HEK293 (cell line): Measurements from ENCODE around the gene PLAGL2.
A peak's percentile ranks its signal among the peaks of the same experiment; 100 is the strongest.

Experiments
- CTCF ChIP-seq: fragments of 450-650 bp; formaldehyde crosslinking; IDR thresholded peaks from 2 replicates; pipeline ENCODE4 v1.5.1; 2016; ENCODE audit warnings: missing biosample characterization, missing genetic modification characterization
- GLI4 ChIP-seq: fragments of 450-650 bp; formaldehyde crosslinking; IDR thresholded peaks from 2 replicates; pipeline ENCODE4 v1.5.1; 2016; ENCODE audit warnings: missing biosample characterization, missing genetic modification characterization
- KLF16 ChIP-seq: fragments of 450-650 bp; formaldehyde crosslinking; IDR thresholded peaks from 2 replicates; pipeline ENCODE4 v1.5.1; 2017; ENCODE audit warnings: missing biosample characterization, missing genetic modification characterization
- PBX3 ChIP-seq: sonication (generic); formaldehyde crosslinking; IDR thresholded peaks from 2 replicates; pipeline ENCODE4 v1.8.1; 2022; ENCODE audit warnings: mild to moderate bottlenecking, moderate library complexity, missing genetic modification reagents
- TCF7L2 ChIP-seq: IDR thresholded peaks from 2 replicates; pipeline ENCODE4 v1.6.1; 2011; ENCODE audit warnings: low read depth, mild to moderate bottlenecking, inconsistent platforms, low read length, moderate library complexity, borderline replicate concordance
- YY1 ChIP-seq: fragments of 450-650 bp; formaldehyde crosslinking; IDR thresholded peaks from 2 replicates; pipeline ENCODE4 v1.5.1; 2018; ENCODE audit warnings: missing biosample characterization, missing genetic modification characterization
- ZFP69B ChIP-seq: fragments of 450-650 bp; formaldehyde crosslinking; IDR thresholded peaks from 2 replicates; pipeline ENCODE4 v1.5.1; 2016; ENCODE audit warnings: missing biosample characterization, missing genetic modification characterization
- ZNF121 ChIP-seq: fragments of 450-650 bp; formaldehyde crosslinking; IDR thresholded peaks from 2 replicates; pipeline ENCODE4 v1.5.1; 2016; ENCODE audit warnings: missing biosample characterization, missing genetic modification characterization
- ZNF18 ChIP-seq: fragments of 450-650 bp; formaldehyde crosslinking; IDR thresholded peaks from 2 replicates; pipeline ENCODE4 v1.5.1; 2016; ENCODE audit warnings: missing biosample characterization, missing genetic modification characterization
- ZNF398 ChIP-seq: fragments of 450-650 bp; formaldehyde crosslinking; IDR thresholded peaks from 2 replicates; pipeline ENCODE4 v1.5.1; 2017; ENCODE audit warnings: missing biosample characterization, missing genetic modification characterization
- ZNF501 ChIP-seq: fragments of 450-650 bp; formaldehyde crosslinking; IDR thresholded peaks from 2 replicates; pipeline ENCODE4 v1.5.1; 2016; ENCODE audit warnings: missing biosample characterization, missing genetic modification characterization
- ZNF555 ChIP-seq: fragments of 450-650 bp; formaldehyde crosslinking; conservative IDR thresholded peaks from 2 replicates; pipeline ENCODE4 v1.5.1; 2017; ENCODE audit warnings: missing biosample characterization, mild to moderate bottlenecking, missing genetic modification characterization, inconsistent platforms
- ZNF768 ChIP-seq: fragments of 450-650 bp; formaldehyde crosslinking; IDR thresholded peaks from 2 replicates; pipeline ENCODE4 v1.5.1; 2018; ENCODE audit warnings: missing biosample characterization, mild to moderate bottlenecking, missing genetic modification characterization
- ZNF791 ChIP-seq: fragments of 450-650 bp; formaldehyde crosslinking; IDR thresholded peaks from 2 replicates; pipeline ENCODE4 v1.5.1; 2016; ENCODE audit warnings: missing biosample characterization, missing genetic modification characterization

GRCh38 chr20:32168184-32168910 is 39.2 kb downstream of the PLAGL2 start:
- TF ChIP-seq CTCF (no peak), YY1 (tag by site-specific recombination) (no peak), ZNF18 (tag by site-specific recombination) (no peak), ZNF121 (tag by site-specific recombination) (no peak), ZNF398 (tag by site-specific recombination) (peak; percentile 33; the same call in 1 of the 2 replicates), ZNF791 (tag by site-specific recombination) (no peak), ZNF555 (tag by site-specific recombination) (no peak), ZNF501 (no peak), TCF7L2 (no peak), ZFP69B (tag by site-specific recombination) (no peak), KLF16 (tag by site-specific recombination) (no peak), GLI4 (tag by site-specific recombination) (no peak), ZNF768 (tag by site-specific recombination) (no peak), PBX3 (CRISPR knock-in tag) (no peak)
